Measurements from ENCODE around the gene B3GNT9. TPM values are rescaled to one million over a fixed set of nuclear protein-coding genes. Genes with fewer than 3 reads are reported as not detected.

B3GNT9 gene
- total RNA-seq, 2 experiments from 2014 or later: 1.1 to 1.2 TPM

DNA sequence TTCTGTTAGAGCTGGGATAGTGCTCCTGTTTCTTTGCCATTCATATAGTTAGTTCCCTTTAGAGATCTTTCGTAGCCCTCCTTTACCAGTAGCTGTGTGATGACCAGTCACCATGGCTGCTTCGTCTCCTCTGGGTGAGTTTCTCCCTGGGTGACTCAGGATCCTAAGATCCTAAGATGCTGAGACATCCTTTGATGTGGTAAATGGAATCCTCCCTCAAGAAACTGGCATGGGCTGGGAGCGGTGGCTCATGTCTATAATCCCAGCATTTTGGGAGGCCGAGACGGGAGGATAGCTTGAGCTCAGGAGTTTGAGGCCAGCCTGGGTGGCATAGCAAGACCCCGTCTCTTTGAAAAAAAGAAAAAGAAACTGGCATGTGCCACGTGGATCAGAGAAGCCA is 35.2 kb downstream of the B3GNT9 start:
- peaks cover 2% of the 10 kb centered on the region for H3K36me3 Mint-ChIP-seq (ENCODE audit: low read depth)
- no peak overlapping the region for H3K4me3 Mint-ChIP-seq
- H3K9me3 Mint-ChIP-seq: no peaks in the 10 kb centered on the region
- intact Hi-C loops (cut with micrococcal nuclease): no loop called here
- H3K27me3 Mint-ChIP-seq (ENCODE audit: low read depth): no peaks in the 10 kb centered on the region
- no peak for DNase-seq
- CTCF ChIA-PET: interaction anchor here (0.8 to 1.1 kb wide), 3 partner anchors 54 to 161 kb away, joined by 3 read pairs; partner anchors contain the start of gene NOL3
- peaks cover 28% of the 10 kb centered on the region for H3K4me1 Mint-ChIP-seq (ENCODE audit: low read depth)
- H3K27ac Mint-ChIP-seq: no peak overlapping the region

- DNase-seq: no peak
- H3K9me3 Mint-ChIP-seq: no peaks in the 10 kb centered on the region
- peaks cover 29% of the 10 kb centered on the region for H3K4me1 Mint-ChIP-seq (ENCODE audit: low read depth)
- intact Hi-C loops (cut with micrococcal nuclease): no loop called here
- no peak overlapping the region for H3K4me3 Mint-ChIP-seq
- H3K27ac Mint-ChIP-seq: no peak overlapping the region
- peaks cover 2% of the 10 kb centered on the region for H3K36me3 Mint-ChIP-seq (ENCODE audit: low read depth)
- CTCF ChIA-PET: interaction anchor here (1.1 to 1.3 kb wide), 2 partner anchors 40 to 54 kb away, joined by 3 read pairs; no protein-coding TSS in a partner anchor
- H3K27me3 Mint-ChIP-seq (ENCODE audit: low read depth): no peaks in the 10 kb centered on the region
Observed at GRCh38 chr16:67114793-67115192, 36.0 kb downstream of the B3GNT9 start.

- CTCF ChIA-PET: interaction anchor here (0.6 to 2.6 kb wide), 10 partner anchors 56 to 135 kb away, joined by 3 to 15 read pairs (median 3); no protein-coding TSS in a partner anchor
- H3K36me3 Mint-ChIP-seq (ENCODE audit: low read depth): peaks cover 2% of the 10 kb centered on the region
- no peak for DNase-seq
- H3K4me3 Mint-ChIP-seq: no peak overlapping the region
- peaks cover 33% of the 10 kb centered on the region for H3K4me1 Mint-ChIP-seq (ENCODE audit: low read depth)
- H3K27me3 Mint-ChIP-seq (ENCODE audit: low read depth): no peaks in the 10 kb centered on the region
- no peaks in the 10 kb centered on the region for H3K9me3 Mint-ChIP-seq
- intact Hi-C loops (cut with micrococcal nuclease): no loop called here
- H3K27ac Mint-ChIP-seq: no peak overlapping the region
Observed at GRCh38 chr16:67112591-67113399, 38.0 kb downstream of the B3GNT9 start.

DNA sequence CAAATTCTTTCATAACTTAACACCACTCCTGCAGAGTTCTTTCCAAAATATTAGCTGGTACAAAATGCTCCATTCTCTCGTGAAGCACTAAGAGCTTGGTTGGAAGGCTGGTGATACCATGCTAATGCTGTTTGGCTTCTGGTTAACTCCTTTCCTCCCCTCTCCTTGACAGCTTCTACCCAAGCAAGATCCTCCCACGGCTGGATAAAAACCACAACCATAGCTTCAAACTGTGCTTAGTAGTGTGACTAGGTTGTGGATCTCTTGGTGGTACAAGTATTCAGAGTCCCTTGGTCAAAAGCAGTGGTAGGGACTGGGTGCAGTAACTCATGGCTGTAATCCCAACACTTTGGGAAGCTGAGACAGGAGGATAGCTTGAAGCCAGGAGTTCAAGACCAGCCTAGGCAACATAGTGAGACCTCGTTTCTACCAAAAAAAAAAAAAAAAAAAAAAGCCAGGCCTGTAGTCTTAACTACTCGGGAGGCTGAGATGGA is 38.8 kb downstream of the B3GNT9 start:
- Mint-ChIP-seq H3K36me3 (ENCODE audit: low read depth) (peaks cover 2% of the 10 kb centered on the region), H3K4me1 (ENCODE audit: low read depth) (peaks cover 33% of the 10 kb centered on the region), H3K4me3 (no peak overlapping the region), H3K27ac (no peak overlapping the region), H3K9me3 (no peaks in the 10 kb centered on the region), H3K27me3 (ENCODE audit: low read depth) (no peaks in the 10 kb centered on the region)
- DNase-seq: no peak
- CTCF ChIA-PET: interaction anchor here (0.6 to 2.6 kb wide), 8 partner anchors 10 to 134 kb away, joined by 3 to 15 read pairs (median 3); no protein-coding TSS in a partner anchor
- intact Hi-C loops (cut with micrococcal nuclease): no loop called here

GRCh38 chr16:67109407-67110135 is 41.2 kb downstream of the B3GNT9 start, which contains the start of gene PHAF1:
Gene PHAF1 (plus strand): TSS chr16:67109941. CDS start chr16:67110176, 235 bp downstream.
- no peaks in the 10 kb centered on the region for H3K36me3 Mint-ChIP-seq (ENCODE audit: low read depth)
- DNase-seq: peak; percentile 95
- H3K4me1 Mint-ChIP-seq (ENCODE audit: low read depth): peaks cover 27% of the 10 kb centered on the region
- no peak within 1 kb of the TSS for H3K27ac Mint-ChIP-seq
- no peaks in the 10 kb centered on the region for H3K9me3 Mint-ChIP-seq
- intact Hi-C loops (cut with micrococcal nuclease): loop anchor here (2.0 kb wide), 3 partner anchors 51 to 137 kb away; partner anchors contain the start of gene FHOD1
- CTCF ChIA-PET: interaction anchor here (1.5 to 1.8 kb wide), 2 partner anchors 8 to 44 kb away, joined by 5 read pairs; no protein-coding TSS in a partner anchor
- H3K27me3 Mint-ChIP-seq (ENCODE audit: low read depth): no peaks in the 10 kb centered on the region
- H3K4me3 Mint-ChIP-seq: peak within 1 kb of the TSS; percentile 94

DNA sequence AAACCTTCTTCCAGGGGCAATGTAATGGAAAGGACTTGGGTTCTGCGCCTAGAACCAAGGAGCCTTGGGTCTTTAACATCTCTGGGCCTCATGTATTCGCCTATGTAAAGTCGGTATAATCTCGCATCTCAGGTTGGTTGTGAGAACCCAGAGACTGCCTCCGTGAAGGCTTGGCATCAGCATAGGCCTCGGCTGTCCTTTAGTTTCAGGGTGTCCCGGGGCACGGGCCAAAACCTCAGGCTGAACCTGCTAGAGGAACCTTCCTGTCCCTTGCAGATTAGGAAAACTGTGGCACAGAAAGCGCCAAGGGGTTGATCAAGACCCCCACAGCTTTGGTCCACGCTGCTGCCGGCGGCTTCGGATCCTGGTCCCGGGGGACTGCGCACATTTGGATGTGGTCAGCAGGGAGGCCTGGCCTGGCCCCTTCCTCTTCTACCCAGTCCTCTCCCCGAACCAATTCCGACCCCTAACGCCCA is 41.8 kb downstream of the B3GNT9 start:
- no peaks in the 10 kb centered on the region for H3K27me3 Mint-ChIP-seq (ENCODE audit: low read depth)
- no peak for DNase-seq
- no peak overlapping the region for H3K27ac Mint-ChIP-seq
- H3K4me3 Mint-ChIP-seq: peak overlapping the region; percentile 94
- H3K4me1 Mint-ChIP-seq (ENCODE audit: low read depth): peaks cover 24% of the 10 kb centered on the region
- H3K9me3 Mint-ChIP-seq: no peaks in the 10 kb centered on the region
- CTCF ChIA-PET: interaction anchor here (1.0 kb wide), 1 partner anchor 9 kb away, joined by 3 read pairs; no protein-coding TSS in a partner anchor
- H3K36me3 Mint-ChIP-seq (ENCODE audit: low read depth): no peaks in the 10 kb centered on the region
- intact Hi-C loops (cut with micrococcal nuclease): loop anchor here (2.0 kb wide), 3 partner anchors 52 to 138 kb away; partner anchors contain the start of gene FHOD1

- Mint-ChIP-seq H3K4me1 (ENCODE audit: low read depth) (peaks cover 24% of the 10 kb centered on the region), H3K4me3 (no peak overlapping the region), H3K27ac (no peak overlapping the region), H3K36me3 (ENCODE audit: low read depth) (no peaks in the 10 kb centered on the region), H3K9me3 (no peaks in the 10 kb centered on the region), H3K27me3 (ENCODE audit: low read depth) (no peaks in the 10 kb centered on the region)
- intact Hi-C loops (cut with micrococcal nuclease): loop anchor here (2.0 kb wide), 3 partner anchors 52 to 138 kb away; partner anchors contain the start of gene FHOD1
- no peak for DNase-seq
- CTCF ChIA-PET: interaction anchor here (0.6 to 1.0 kb wide), 2 partner anchors 9 to 66 kb away, joined by 3 to 4 read pairs; no protein-coding TSS in a partner anchor
Observed at GRCh38 chr16:67108489-67108888, 42.3 kb downstream of the B3GNT9 start.

- Mint-ChIP-seq H3K36me3 (ENCODE audit: low read depth) (peaks cover 1% of the 10 kb centered on the region), H3K4me1 (ENCODE audit: low read depth) (peaks cover 13% of the 10 kb centered on the region), H3K27me3 (ENCODE audit: low read depth) (no peaks in the 10 kb centered on the region), H3K9me3 (no peaks in the 10 kb centered on the region), H3K4me3 (no peak overlapping the region), H3K27ac (no peak overlapping the region)
- no peak for DNase-seq
- CTCF ChIA-PET: interaction anchor here (0.8 kb wide), 1 partner anchor 90 kb away, joined by 3 read pairs; no protein-coding TSS in a partner anchor
- intact Hi-C loops (cut with micrococcal nuclease): no loop called here
Observed at GRCh38 chr16:67105881-67106280, 44.9 kb downstream of the B3GNT9 start.

GRCh38 chr16:67105246-67105645 is 45.6 kb downstream of the B3GNT9 start:
- peaks cover 11% of the 10 kb centered on the region for H3K4me1 Mint-ChIP-seq (ENCODE audit: low read depth)
- H3K9me3 Mint-ChIP-seq: no peaks in the 10 kb centered on the region
- CTCF ChIA-PET: interaction anchor here (2.3 kb wide), 1 partner anchor 87 kb away, joined by 16 read pairs; no protein-coding TSS in a partner anchor
- no peak for DNase-seq
- H3K27me3 Mint-ChIP-seq (ENCODE audit: low read depth): no peaks in the 10 kb centered on the region
- peaks cover 1% of the 10 kb centered on the region for H3K36me3 Mint-ChIP-seq (ENCODE audit: low read depth)
- no peak overlapping the region for H3K4me3 Mint-ChIP-seq
- intact Hi-C loops (cut with micrococcal nuclease): no loop called here
- no peak overlapping the region for H3K27ac Mint-ChIP-seq

- H3K4me3 Mint-ChIP-seq: no peak overlapping the region
- peaks cover 11% of the 10 kb centered on the region for H3K4me1 Mint-ChIP-seq (ENCODE audit: low read depth)
- CTCF ChIA-PET: interaction anchor here (2.3 kb wide), 1 partner anchor 87 kb away, joined by 16 read pairs; no protein-coding TSS in a partner anchor
- intact Hi-C loops (cut with micrococcal nuclease): loop anchor here (5.0 kb wide), 1 partner anchor 48 kb away; no protein-coding TSS in a partner anchor
- H3K27ac Mint-ChIP-seq: no peak overlapping the region
- peaks cover 1% of the 10 kb centered on the region for H3K36me3 Mint-ChIP-seq (ENCODE audit: low read depth)
- H3K27me3 Mint-ChIP-seq (ENCODE audit: low read depth): no peaks in the 10 kb centered on the region
- DNase-seq: no peak
- no peaks in the 10 kb centered on the region for H3K9me3 Mint-ChIP-seq
Observed at GRCh38 chr16:67104845-67105244, 46.0 kb downstream of the B3GNT9 start.

DNA sequence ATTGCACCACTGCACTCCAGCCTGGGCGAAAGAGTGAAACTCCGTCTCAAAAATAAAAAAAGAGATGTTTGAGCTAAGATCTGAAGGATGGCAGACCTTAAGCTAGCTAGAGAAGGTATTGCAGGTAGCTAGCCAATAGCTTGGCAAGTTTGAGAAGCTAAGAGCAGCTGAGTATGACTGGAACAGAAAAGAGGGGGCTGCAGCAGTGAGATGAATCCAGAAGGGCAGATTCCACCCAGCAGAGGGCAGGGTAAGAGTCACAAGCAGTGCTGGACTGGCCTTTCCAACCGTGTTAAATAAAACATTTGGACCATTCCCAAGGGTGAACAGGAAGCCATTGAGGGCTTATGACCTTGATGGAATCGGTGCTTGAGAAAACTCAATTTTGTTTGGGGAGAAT is 46.7 kb downstream of the B3GNT9 start:
- no peaks in the 10 kb centered on the region for H3K27me3 Mint-ChIP-seq (ENCODE audit: low read depth)
- CTCF ChIA-PET: interaction anchor here (1.0 to 2.3 kb wide), 5 partner anchors 22 to 120 kb away, joined by 3 to 16 read pairs (median 6); no protein-coding TSS in a partner anchor
- peak overlapping the region; percentile 28 for H3K27ac Mint-ChIP-seq
- H3K4me3 Mint-ChIP-seq: no peak overlapping the region
- no peak for DNase-seq
- peaks cover 7% of the 10 kb centered on the region for H3K4me1 Mint-ChIP-seq (ENCODE audit: low read depth)
- H3K9me3 Mint-ChIP-seq: no peaks in the 10 kb centered on the region
- peaks cover 1% of the 10 kb centered on the region for H3K36me3 Mint-ChIP-seq (ENCODE audit: low read depth)
- intact Hi-C loops (cut with micrococcal nuclease): loop anchor here (5.0 kb wide), 1 partner anchor 47 kb away; no protein-coding TSS in a partner anchor
